Astrocyte of the spinal cord (primary cell): ENCODE data around the gene TAOK1.
A peak's percentile ranks its signal among the peaks of the same experiment; 100 is the strongest.

Experiments
- DNase-seq: peaks from one replicate; pipeline ENCODE4 v3.0.0; 2011; ENCODE audit warnings: low read depth, low spot score
- H3K4me3 ChIP-seq: 2 replicates; pipeline ENCODE4 v1.5.1; 2011; ENCODE audit warnings: low read depth, mild to moderate bottlenecking, low read length, moderate library complexity
- in situ Hi-C: cut with HindIII; loops from 2 replicates; pipeline ENCODE4 v1.10.0; 2017; ENCODE audit warnings: low sequenced_read_pairs
- TF ChIP-seq, protein P1 (sequence below): IDR thresholded peaks from 2 replicates; pipeline ENCODE4 v1.5.1; 2012; ENCODE audit warnings: low read depth, mild to moderate bottlenecking, low read length, inconsistent platforms

TAOK1 gene

DNA sequence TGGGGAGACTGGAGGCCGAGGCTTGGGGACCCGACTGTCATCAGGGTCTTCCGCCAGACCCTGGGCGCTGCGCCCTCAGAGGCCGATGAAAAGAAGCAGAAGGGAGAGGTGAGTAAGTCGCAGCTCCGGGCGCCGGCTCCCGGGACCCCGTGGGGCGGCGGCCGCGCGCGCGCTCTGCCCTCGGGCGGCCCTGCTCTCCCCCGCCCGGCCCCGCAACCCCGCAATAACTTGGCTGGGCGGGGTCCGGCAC lies 177.1 kb downstream of the TAOK1 start:
- DNase-seq = no peak
- TF ChIP-seq, protein P1, sequence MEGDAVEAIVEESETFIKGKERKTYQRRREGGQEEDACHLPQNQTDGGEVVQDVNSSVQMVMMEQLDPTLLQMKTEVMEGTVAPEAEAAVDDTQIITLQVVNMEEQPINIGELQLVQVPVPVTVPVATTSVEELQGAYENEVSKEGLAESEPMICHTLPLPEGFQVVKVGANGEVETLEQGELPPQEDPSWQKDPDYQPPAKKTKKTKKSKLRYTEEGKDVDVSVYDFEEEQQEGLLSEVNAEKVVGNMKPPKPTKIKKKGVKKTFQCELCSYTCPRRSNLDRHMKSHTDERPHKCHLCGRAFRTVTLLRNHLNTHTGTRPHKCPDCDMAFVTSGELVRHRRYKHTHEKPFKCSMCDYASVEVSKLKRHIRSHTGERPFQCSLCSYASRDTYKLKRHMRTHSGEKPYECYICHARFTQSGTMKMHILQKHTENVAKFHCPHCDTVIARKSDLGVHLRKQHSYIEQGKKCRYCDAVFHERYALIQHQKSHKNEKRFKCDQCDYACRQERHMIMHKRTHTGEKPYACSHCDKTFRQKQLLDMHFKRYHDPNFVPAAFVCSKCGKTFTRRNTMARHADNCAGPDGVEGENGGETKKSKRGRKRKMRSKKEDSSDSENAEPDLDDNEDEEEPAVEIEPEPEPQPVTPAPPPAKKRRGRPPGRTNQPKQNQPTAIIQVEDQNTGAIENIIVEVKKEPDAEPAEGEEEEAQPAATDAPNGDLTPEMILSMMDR = no peak
- H3K4me3 ChIP-seq = peak overlapping the region; percentile 74
- in situ Hi-C loops = no loop called here

DNA sequence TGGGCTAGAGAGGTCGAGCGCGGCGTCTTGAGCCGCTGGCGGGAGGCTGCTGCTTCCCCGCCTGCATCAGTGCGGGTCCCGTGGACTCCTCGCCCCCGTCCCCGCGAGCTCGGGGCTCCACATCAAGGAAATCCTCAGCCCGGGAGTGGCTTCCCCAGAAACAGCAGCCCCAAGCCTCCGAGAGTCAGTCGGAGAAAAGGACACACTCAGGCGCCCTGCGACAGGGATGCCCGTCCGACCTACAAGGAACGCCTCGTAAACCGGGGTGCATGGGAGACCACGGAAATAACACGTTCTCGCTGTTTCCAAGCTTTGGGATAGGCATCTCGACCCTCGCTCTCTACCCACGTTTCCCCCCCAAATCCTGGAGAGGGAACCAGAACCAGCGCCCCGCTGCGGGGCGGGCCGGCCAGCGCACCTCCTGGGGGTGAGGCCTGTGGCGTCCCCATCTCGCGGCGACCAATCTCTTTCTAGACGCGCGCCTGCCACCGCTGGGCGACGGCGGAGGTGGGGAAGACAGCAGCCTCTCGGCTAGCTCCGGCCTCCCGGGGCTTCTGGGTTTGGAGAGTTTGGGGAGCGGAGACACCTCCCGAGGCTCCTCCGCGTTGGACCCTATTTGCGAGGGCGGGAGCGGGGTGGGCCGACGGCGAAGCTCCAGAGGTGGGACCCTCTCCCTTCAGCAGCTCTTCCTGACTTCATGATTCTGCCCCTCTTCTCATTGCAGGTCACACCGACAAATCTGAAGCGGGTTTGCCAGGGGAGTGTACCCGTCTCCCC lies 177.6 kb downstream of the TAOK1 start:
- TF ChIP-seq, protein P1 = peak; percentile 17
- DNase-seq = peak; percentile 44
- H3K4me3 ChIP-seq = peak overlapping the region; percentile 74
- in situ Hi-C loops = no loop called here

DNA sequence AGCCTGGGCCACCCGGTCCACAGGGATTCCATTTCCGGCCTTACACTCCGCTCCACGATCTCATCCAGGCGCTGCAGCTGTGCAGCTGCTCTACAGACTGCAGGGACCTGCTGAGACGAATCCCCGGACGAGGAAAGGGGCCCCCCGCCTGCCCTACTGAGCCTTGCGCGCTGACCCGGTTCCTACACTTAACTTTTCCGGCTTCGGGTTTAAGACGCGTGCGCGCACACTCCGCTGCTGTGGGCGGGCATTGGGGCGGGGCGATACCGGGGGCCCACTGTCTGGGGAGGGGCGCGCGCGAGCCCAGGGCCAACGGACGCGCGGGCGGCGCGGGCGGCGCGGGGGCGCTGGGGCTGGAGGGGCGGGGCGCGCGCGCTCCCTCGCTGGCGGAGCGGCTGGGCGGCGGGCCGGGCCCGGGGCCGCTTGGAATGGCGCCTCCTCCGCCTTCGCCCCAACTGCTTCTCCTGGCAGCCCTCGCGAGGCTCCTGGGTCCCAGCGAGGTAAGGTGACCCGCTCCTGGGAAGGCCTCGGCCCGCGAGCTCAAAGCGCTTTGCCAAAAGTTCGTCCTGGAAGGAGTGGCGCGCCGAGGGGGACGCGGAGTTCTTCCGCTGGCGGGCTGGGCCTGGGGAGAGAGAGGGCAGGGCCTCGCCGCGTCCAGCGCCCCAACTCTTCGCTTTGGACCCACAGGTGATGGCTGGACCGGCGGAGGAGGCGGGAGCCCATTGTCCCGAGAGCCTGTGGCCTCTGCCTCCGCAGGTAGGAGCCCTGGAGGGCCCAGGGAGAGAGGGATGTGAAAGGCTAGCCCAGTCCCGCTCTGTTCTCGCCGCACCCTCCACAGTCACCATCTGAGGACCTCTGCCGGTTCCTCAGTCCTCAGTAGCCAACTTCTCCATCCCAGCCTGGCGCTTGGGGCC lies 178.4 kb downstream of the TAOK1 start, which contains the start of gene TP53I13:
TSS of gene TP53I13 (plus strand) at position 371 of the 914 bp plus-strand sequence. CDS start at position 429, 58 bp downstream.
- in situ Hi-C loops = no loop called here
- TF ChIP-seq, protein P1 = no peak
- DNase-seq = peak; percentile 84
- H3K4me3 ChIP-seq = peak within 1 kb of the TSS; percentile 74

DNA sequence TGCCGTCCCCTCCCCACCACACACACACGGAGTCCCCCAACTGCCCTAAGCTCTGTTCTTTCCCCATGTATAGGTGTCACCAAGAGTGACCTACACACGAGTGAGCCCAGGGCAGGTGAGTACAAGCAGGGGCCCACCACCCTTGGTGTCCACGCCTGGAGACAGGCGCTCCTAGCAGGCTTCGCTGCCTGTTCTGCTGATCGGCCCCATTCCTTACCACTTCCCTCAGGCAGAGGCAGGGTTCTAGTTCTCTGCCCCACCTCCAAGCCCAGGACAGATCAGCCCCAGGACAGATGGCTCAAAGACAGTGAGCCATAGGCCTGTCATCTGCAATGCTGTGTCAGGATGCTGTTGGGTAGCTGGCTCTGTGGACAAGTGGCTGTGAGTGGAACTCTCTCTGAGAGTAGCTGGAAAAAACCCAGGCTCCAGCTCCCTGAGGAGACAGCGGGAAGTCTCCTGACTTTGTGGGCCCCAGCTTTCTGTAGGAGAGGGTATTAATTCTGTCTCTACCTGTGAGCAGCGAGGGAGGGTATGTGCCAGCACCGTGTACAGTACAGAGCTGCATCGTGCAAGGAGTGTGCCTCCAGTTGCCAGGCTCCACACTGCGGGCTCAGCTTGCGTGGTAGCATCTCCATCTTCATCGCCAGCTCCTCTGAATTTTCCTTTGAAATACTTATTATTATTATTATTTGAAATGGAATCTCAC lies 179.2 kb downstream of the TAOK1 start:
- in situ Hi-C loops = no loop called here
- DNase-seq = no peak
- TF ChIP-seq, protein P1 = no peak

DNA sequence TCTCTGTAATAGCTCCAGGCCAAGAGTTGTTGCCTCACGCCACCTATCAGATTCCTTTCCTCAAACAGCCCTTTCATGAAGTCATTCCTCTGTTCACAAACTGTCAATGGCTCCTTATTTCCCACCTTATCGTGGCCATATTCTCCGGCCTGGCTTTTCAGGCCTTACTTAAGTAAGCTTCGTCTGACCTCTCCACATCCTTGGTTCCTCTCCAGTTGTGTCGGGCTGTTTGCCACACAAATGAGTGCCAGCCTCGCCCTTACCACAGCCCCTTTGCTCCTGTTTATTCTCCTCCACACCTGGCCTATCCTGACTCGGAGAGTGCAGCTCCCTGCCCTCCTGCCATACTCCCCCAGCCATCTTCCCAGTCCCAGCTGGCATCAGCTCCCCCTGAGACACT lies 180.4 kb downstream of the TAOK1 start:
- in situ Hi-C loops = no loop called here
- no peak for DNase-seq
- H3K4me3 ChIP-seq = no peak overlapping the region
- TF ChIP-seq, protein P1 = no peak

More for the DNA sequence above, 179.2 kb downstream of the TAOK1 start:
- H3K4me3 ChIP-seq = peak overlapping the region; percentile 74

DNA sequence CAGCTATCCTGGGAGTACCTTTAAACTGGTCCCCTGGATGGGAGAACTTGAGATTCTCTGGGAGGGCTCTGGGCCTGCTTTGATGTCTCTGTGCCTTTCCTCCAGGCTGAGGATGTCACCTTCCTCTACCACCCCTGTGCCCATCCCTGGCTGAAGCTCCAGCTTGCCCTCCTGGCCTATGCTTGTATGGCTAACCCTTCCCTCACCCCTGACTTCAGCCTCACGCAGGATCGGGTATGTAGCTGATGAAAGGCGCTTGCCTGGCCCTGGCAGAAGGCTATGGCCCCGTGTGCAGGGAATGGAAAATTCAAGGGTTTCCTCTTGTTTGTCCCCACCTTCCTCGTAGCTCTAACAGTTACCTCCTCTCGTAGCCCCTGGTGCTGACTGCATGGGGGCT lies 181.3 kb downstream of the TAOK1 start:
- in situ Hi-C loops = no loop called here
- H3K4me3 ChIP-seq = no peak overlapping the region
- DNase-seq = no peak
- TF ChIP-seq, protein P1 = no peak
